GM21786 (cell line): ENCODE data around the gene EMC10.

Experiments
- ATAC-seq: cut with Tn5 transposase; IDR thresholded peaks from one replicate; pipeline ENCODE4 v1.9.1; 2021; ENCODE audit not compliant: unreplicated experiment

The EMC10 gene

DNA sequence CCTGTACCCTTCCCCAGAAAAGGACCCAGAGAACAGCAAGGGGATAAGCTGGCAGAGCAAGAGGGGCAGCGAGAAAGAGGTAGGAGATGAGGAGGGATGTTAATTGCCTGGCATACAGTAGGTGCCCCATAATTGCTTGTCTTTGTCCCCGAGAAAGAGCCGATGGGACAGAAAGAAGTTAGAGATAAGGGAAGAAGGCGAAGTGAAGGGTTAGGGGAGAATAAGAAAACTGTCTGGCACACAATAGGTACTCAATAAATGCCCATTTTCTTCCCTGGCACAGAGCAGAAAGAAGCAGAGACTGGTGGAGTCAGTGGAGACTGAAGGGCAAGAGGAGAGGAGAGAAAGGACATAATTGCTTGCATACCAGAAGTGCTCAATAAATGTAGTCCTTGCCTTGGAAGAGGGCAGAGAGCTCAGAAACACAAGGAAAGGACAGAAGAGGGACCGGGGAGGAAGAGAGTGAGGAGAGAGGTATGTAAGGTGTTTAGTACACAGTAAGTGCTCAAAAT lies 18.8 kb downstream of the EMC10 start:
- no peak for ATAC-seq

DNA sequence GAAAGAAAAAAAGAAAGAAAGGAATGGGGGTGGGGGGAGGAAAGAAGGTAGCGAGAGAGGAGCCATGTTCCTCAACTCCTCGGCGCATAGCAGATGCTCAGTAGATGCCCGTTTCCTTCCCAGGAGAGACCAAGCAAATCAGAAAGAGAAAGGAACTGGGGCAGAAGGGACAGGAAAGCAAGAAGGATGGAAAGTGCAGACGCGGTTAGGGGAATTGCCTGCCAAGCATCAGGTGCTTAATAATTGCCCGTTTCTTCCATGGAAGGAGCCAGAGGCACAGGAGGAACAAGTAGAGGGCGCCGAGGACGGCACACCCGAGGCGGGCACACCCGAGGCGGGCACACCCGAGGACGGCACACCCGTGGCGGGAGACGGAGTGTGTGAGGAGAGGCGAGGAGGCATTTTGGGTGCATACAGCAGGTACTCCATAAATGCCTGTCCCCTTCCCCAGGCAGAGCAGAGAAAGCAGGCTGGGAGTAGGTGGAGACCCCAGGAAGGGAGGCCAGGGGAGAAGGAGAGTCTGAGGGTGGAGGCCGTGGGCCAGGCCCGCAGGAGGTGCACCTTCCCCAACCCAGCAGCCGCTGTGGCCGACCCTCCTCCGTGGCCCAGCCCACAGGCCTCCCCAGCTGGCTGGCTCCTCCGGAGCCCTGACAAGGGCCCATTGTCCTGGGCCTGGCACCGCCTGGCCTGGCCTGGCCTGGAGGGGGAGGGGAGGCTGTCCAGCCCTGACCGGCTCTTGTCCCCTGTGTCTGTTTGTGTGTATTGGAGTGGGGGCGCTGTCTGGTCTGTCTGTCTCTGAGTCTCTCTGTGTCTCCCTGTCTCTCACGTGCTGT lies 20.1 kb downstream of the EMC10 start:
- no peak for ATAC-seq

DNA sequence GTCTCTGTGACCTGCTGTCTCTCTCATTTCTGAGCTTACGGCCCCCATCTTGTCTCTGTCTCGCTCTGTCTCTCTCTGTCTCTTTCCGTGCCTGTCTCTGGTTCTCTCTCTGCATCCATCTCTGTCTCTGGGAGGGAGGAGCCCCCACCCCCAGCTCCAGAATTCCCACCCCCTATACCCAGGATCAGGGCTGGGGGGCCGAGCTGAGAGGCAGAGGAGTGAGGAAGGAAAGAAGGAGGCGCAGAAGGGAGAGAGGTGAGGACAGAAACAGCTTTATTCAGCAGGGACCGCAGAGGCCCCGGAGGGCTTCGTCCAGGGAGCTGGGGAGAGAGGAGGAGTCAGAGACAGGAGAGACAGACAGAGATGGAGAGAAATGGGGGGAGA lies 20.7 kb downstream of the EMC10 start:
- no peak for ATAC-seq

- no peak for ATAC-seq
These were observed 22.1 kb downstream of the EMC10 start for GRCh38 chr19:50498219-50499056.

DNA sequence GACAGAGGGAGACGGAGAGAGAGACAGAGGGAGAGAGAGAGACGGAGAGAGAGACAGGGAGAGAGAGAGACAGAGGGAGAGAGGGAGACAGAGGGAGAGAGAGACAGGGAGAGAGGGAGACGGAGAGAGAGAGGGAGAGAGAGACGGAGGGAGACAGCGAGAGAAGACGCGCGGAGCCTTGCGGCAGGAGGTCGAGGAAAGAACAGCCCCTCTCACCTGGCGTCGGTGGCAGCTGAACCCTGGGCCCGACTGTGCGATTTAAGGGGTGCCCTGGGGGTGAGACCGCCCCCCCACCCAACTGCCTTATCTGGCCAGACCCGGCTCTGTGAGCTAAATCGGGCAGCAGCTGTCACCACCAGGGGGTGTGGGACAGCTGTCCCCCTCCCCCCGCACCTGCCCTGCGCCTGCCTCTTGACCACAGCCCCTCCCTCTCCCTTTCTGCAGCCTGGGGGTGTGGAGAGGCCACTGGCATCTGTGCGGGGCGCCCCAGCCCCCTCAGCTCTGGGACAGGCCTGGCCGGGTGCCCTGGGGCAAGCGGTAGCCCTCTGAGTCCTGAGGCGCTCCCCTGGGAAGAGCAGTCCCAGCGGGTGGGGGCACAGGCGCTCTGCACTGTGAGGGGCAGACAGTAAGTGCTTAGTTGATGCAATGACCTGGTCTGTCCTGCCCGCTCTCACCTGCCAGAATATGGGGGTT lies 23.9 kb downstream of the EMC10 start:
- no peak for ATAC-seq

GRCh38 chr19:50500753-50501151 lies 24.4 kb downstream of the EMC10 start:
- no peak for ATAC-seq

DNA sequence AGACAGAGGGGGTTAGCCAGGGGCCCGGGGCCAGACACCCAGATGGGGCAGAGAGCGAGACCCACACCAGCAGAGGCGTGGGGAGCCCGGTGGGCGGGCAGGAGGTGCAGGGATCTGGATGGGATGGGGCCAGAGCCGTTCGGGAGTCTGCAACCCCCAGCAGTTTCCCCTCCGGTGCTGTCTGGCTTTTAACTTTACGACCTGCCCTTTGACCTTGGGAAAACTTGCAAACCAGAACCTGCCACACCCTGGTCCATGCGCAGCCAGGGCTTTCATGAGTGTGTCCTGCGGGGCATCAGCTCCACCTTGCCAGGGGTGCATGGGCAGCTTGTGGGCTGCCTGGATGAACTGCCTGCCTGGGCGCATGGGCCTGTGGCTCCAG lies 24.9 kb downstream of the EMC10 start:
- ATAC-seq = no peak

GRCh38 chr19:50501568-50502475 lies 25.5 kb downstream of the EMC10 start:
- ATAC-seq = no peak

DNA sequence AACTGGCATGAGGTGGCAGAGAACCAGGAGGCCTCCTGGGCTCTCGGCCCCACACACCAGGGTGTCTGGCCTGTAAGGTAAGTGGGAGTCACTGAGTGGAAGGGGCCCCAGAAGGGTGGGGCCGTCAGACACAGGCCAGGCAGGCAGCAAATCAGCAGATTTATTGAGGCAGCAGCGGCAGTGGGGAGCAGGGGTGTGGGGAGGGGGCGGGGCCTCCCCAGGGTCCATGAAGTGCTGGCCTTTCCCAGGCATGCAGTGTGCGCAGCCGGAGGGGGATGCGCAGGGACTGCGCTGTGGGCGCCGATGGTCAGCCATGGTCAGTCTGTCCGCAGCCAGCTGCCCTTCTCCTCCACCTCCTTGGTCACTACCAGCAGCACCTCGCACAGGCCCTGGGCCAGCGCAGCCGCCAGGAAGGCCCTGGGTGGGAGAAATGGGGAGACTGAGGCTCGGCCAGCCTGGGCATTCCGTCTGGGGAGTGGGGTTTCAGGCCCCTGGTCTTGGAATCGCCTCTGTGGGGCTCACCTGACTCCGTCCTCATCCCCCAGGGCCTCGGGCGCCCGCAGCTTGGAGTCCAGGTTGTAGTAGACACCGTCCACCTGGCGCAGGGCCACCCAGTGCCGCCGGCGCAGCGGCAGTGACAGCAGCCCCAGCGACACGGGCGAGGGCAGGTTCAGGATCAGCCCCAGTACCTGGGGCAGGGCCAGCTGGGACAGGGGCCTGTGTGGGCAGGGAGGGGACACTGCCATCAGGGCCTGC lies 29.7 kb downstream of the EMC10 start:
- no peak for ATAC-seq

DNA sequence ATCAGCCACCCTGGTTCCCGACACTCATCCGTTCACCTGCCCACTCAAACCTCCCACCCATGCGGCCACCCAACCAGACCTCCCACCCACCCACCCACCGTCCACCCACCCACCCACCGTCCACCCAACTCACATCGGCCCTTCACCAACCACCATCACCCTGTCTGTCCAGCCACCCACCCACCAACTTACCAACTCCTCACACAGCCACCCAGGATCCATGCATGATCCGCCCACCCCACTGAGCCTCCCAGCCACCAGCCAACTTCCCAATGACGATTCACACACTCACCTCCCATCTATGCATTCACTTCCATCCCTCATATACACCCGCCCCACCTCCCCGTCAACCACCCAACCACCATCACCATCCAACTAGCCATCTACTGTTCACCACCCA lies 30.4 kb downstream of the EMC10 start:
- ATAC-seq = no peak

DNA sequence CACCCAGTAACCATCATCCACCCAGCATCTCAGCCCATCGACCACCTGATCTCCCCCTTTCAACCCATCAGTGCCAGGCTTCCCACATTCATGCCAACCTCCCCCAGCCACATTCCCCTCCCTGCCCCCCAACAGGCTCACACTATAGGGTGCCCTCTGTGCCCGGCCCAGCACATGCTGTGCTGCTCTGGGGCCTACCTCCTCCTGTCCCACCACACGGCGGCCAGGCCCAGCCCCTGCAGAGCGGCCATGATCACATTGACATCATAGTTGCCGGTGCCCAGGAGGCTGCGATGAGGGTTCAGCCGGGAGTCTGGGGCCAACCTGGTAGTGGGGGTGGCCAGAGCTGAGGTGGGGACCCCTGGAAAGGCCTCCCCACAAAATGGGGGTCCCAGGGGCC lies 31.1 kb downstream of the EMC10 start:
- ATAC-seq = no peak

DNA sequence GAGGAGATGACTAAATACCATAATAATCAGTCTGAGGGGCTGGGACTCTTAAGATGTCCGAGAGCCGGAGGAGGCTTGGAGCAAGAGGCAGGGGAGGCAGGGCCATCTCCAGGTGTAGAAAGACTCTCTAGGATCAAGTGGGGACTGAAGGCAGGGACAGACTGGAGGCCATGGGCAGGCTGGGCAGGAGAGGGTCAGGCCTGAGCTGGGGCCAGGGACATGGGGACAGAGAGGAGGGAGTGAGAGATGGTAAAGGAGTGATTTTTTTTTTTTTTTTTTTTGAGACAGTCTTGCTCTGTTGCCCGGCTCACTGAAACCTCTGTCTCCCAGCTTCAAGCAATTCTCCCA lies 32.5 kb downstream of the EMC10 start:
- no peak for ATAC-seq

DNA sequence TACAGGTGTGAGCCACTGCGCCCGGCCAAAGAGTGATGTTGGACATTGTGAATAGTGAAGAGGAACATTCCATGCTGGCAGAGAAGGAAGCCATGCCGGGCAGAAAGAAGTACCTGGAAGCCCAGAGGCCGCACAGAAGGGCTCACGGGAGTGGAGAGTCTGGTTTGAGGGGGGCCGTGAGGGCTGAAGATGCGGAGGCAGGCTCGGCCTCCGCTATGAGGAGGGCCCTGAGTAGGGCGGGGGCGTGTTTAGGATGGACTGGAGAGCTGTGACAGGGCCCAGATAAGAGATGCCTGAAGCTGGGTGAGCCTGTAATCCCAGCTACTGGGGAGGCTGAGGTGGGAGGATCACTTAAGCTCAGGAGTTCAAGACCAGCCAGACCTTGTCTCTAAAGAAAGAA lies 33.1 kb downstream of the EMC10 start:
- no peak for ATAC-seq

GRCh38 chr19:50510121-50510670 lies 33.9 kb downstream of the EMC10 start:
- no peak for ATAC-seq

DNA sequence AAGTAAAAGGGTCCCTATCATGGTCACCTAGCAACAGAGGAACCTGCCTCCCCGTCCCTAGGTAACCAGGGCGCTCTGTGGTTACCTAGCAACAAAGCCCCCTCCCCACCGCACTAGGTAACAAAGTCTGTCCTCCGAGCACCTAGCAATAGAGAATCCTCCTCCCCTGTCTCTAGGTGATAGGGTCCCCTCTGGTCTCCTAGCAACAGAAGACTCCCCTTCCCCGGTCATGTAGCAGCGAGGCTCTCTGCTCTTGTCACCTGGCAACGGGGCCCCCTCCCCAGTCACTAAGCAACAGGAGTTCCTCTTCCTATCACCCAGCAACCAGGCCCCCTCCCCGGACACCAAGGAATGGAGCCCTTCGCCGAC lies 34.4 kb downstream of the EMC10 start:
- ATAC-seq = no peak

DNA sequence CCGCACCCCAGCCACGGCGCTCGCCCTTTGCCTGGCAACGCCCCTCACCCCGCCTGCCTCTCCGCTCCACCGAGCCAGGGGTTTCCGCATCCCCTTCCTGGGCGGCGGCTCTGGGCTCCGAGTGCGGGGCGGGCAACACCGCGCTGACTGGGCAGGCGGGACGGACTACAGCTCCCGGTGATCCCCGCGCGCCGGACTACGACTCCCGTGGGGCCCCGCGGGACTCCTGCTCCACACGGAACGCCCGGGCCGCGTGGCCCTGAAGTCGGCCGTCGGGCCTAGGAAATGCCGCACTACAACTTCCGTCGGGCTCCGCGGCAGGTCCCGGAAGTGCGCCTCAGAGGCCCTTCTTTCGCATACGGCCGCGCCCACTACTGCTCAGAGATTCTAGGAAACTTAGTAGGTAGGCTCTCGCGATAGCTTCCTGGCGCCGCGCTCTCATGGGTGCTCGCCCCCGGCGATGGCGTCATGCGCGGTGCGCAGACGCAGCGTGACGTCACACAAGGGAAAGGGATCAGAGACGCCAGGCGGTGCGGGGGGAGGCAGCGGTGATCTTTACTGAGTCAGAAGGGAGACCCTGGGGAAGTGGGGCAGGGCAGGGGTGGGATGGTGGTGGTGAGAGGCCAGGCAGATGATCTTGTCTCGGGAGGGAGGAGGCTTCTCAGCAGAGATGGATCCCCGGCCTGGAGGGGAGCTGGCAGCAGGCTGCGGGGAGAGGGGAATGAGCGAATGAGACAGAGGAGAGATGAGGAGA lies 34.9 kb downstream of the EMC10 start, which contains the start of gene JOSD2:
Gene JOSD2, minus strand, starts transcription at position 123 of the 754 bp plus-strand sequence. CDS start 760 bp downstream, outside the sequence.
- peak; percentile 90 for ATAC-seq

DNA sequence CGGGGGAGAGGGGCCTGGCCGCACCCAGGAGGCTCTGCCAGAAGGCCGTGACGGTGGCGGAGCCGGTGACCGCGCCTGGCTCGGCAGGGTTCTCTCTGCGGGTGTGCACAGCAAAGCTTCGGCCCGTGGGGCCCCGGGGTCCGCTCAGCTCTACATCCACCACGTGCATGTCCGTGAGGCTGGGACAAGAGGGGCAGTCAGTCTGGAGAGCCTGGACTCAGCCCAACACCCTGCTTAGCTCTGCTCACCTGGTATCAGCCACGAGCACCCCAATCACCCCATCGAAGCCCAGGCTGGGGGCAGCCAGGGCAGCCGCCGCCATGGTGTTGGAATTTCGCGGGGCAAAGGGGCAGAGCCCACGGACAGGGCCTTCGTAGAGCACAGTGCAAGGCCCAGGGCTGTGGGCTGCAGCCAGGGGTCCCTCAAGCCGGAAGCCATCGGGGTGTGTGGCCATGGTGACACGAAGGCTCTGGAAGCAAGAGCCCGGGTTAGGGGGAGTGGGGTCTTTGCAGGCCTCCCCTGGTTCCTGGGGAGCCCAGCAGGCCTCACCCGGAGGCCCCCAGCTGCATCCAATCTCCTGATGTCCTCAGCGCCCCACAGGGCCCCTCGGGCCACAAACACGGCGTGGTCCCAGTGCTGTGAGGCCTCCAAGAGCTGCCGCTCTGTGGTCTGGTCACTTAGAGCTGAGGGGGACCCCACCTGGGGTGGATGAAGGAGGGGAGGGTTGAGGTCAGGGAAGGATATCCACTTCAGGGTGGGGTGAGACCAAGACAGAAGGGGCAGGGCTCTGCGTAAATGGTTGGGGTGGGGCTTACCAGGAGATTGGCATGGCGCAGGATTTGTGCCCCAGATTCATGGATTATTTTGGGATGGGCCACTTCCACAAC lies 36.0 kb downstream of the EMC10 start:
- no peak for ATAC-seq
